GM18867 (cell line): ENCODE results near the gene FNDC10.

Experiments
- ATAC-seq: cut with Tn5 transposase; IDR thresholded peaks from one replicate; pipeline ENCODE4 v1.9.1; 2021; ENCODE audit warnings: mild to moderate bottlenecking, moderate library complexity; ENCODE audit not compliant: unreplicated experiment

FNDC10 gene

GRCh38 chr1:1627829-1628753 lies 28.2 kb upstream of the FNDC10 start:
- no peak for ATAC-seq

- no peak for ATAC-seq
Observed at GRCh38 chr1:1627261-1627828, 27.4 kb upstream of the FNDC10 start.

GRCh38 chr1:1626207-1627141 lies 26.5 kb upstream of the FNDC10 start:
- no peak for ATAC-seq

- no peak for ATAC-seq
Observed at GRCh38 chr1:1625824-1626206, 25.9 kb upstream of the FNDC10 start.

DNA sequence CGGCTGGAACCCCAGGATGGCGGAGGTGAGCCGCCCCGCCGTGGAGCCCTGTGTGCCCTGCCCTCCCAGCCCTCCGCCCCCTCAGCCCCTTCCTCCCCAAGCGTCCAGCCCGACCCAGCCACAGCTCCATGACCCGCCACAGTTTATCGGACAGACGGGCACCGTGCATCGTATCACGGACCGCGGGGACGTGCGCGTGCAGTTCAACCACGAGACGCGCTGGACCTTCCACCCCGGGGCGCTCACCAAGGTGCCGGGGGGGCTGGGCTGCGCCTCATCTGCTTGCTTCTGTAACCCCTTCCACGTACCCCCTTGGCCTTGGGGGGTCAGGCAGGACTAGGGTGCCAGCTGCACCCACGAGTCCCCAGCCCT lies 25.5 kb upstream of the FNDC10 start:
- no peak for ATAC-seq

GRCh38 chr1:1624443-1625403 lies 24.8 kb upstream of the FNDC10 start:
- ATAC-seq = no peak

DNA sequence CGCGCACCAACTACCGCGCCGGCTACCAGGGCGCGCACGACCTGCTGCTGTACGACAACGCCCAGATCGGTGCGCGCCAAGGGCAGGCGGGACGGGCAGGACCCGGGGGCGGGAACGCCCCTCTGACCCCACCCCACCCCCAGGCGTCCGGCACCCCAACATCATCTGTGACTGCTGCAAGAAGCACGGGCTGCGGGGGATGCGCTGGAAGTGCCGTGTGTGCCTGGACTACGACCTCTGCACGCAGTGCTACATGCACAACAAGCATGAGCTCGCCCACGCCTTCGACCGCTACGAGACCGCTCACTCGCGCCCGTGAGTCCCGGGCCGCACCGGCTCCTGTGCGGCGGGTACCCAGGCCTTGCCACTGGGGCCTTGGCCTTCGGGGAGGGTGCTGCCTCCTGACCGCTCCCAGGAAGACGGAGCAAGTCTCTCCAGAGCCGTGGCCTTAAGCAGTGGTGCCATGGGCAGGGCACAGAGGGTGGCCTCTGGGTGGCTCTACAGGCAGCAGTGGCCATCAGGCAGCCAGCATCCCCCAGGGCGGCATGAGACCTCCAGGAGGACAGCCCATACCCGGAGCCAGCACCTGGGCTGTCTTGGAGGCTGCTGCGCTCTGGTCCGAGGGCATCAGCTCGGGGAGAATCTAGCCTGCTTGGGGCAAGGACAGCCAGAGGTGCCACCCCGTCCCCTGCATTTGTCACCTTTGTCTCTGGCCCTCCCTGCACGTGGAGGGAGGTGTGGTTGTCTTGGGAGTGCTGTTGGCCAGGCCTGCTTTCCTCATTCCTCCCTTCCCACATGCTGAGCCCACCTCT lies 23.9 kb upstream of the FNDC10 start:
- no peak for ATAC-seq

DNA sequence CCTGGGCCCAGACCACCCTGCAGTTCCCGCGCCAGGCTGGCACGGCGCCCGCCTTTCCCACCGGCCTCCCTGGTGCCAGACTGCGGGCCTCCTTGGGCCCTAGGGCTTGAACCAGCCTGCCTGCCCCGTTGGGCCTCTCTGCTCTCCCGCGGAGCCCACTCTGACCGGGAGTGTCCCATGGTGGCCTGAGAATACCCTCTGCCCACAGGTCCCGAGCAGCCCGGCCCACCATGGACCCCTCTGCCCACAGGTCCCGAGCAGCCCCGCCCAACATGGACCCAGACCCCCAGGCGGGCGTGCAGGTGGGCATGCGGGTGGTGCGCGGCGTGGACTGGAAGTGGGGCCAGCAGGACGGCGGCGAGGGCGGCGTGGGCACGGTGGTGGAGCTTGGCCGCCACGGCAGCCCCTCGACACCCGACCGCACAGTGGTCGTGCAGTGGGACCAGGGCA lies 23.3 kb upstream of the FNDC10 start:
- no peak for ATAC-seq

- no peak for ATAC-seq
Observed at GRCh38 chr1:1622788-1623094, 22.8 kb upstream of the FNDC10 start.

GRCh38 chr1:1622010-1622787 lies 22.3 kb upstream of the FNDC10 start:
- ATAC-seq = no peak

DNA sequence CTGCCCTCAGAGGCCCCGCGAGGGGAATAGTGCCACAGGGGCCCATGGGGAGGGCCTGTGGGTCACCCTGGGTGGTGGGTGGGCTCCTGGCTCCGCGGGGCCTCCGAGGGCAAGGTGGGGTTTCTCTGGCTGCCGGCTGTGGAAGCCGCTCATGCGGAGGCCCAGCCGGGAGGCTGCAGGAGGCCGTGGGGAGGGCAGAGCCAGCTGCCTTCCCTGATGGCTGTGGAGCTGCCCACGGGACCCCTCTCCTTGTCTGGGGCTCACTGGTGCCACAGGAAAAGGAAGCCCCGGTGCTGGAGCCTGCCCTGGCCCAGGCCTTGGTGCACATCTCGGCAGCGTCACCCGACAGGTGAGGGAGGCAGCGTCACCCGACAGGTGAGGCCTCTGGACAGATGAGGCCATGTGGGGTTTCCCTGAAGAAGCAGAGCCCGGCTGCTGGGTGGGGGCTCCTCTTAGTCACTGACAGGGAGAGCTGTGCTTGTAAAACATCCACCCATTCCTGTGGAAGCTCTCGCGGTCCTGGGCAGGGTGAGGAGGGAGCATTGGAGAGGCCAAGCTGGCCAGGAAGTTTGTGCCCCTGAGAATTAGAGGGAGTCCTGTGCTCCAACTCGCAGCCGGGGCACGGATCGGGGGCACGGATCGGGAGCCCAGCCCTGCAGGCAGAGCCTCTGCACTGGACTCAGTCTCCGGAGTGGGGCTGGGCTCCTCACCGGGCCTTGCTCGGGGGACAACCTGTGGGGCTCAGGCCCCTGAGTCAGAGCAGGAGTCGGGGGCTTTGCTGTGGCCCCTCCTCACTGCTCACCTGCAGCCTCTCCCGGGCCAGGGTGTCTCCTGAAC lies 21.5 kb upstream of the FNDC10 start:
- no peak for ATAC-seq

- ATAC-seq = no peak
Observed at GRCh38 chr1:1620433-1621139, 20.7 kb upstream of the FNDC10 start.

DNA sequence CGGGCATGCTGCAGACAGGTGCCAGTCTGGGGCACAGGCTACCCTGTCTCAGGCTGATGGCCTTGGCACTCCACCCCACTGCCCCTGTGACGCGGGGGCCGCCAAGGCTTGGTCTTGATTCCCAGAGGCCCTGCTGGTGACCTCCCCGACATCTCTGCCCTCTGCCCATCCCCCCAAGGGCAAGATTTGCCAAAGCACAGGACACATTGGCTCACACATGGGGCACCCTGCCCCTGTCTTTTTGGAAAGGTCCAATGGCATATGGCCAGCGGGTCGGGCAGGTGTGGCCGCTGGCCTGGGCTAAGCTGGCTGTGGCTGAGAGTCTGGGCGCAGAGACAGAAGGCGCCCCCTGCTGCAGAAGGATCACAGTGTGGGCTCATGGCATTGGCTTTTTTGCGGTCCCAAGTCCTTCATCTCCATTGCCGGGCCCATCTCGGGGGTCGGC lies 20.0 kb upstream of the FNDC10 start:
- ATAC-seq = no peak

DNA sequence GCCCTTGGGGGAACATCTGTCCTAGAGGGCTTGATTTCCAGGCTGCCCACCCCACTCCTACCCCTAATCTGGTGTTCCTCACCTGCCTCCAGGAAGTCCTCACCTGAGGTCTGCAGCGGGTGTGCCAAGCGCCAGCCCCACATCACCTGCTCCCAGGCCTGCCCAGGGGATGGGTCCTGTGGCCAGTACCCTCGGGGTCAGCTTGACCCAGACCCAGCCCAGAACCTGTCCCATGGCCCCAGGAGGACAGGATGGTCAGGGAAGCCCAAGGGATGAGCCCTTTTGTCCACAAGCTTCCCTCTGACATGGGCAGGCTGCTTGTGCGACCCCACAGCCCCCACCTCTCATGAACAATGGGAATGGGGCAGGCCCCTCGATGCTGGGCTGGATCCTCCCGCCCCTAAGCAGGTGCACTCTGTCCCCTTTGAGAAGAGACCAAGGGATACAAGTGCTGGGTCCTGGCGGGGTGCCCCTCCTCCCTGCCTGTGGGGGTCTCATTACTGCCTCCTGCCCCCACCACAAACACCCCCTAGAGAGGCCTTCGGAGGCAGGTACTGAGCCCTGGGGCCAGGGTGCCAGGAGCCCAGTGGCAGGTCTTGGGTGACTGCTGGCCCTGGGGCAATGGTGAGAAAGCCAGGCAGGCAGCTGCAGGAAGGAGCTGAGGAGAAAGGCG lies 18.6 kb upstream of the FNDC10 start:
- ATAC-seq = no peak

DNA sequence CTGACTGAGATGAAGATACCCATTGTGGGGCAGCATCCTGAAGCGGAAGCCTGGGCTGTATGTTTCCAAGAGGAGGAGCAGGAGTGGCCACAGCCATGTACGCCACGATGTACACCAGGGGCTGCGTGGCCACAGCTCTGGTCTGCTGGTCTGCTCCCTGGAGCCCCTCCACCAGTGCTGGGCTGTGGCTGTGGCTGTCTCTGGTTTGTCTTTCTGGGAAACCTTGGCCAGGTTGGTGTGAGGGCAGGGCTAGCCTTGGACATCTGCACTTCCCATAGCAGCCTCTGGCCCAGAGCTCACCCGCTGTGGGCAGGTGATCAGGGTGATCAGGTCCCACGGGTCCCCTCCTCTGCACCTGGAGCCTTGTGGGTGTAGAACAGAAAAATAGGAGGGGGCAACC lies 18.0 kb upstream of the FNDC10 start:
- ATAC-seq = no peak

DNA sequence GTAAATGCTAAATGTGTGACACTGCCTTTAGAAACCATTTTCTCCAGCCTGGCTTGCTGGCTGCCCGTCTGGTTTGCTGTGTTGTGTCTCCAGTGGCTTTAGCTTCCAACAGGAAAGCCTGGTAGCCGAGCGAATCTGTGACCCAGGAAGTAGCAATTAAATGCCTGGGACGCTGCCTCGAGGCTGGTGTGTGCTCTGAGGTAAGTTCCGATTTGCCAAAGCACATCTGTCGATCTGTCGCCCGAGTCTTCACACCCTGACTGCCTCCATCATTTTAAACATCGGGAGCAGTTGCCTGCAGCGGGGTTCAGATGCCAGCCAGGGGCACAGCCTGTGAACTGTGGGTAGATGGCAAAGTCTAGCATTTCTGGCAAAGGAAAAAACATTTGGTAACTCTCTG lies 17.6 kb upstream of the FNDC10 start:
- no peak for ATAC-seq

GRCh38 chr1:1616838-1617237 lies 16.9 kb upstream of the FNDC10 start:
- ATAC-seq = no peak
